Cardiac fibroblast (primary cell): ENCODE data around the gene NAV2.

ENCODE experiments used
- DNase-seq, 2 donors: peaks; one replicate each; pipeline versions ENCODE4 v3.0.0 to v3.0.0-alpha.2; 2010; ENCODE audit warnings: low read depth in 2 of 2
- H3K4me3 ChIP-seq, 2 donors: replicated peaks in 1 of 2; 1 replicate in 1 of 2; 2 replicates in 1 of 2; pipeline ENCODE4 v1.5.1; 2011; ENCODE audit warnings: low read depth in 2 of 2, low read length in 2 of 2, mild to moderate bottlenecking in 2 of 2, moderate library complexity in 1 of 2
- CTCF ChIP-seq: IDR thresholded peaks from one replicate; pipeline ENCODE4 v1.5.1; 2011; ENCODE audit warnings: low read depth, mild to moderate bottlenecking, low read length, inconsistent platforms

Gene NAV2

GRCh38 chr11:19980957-19981669 is 268.5 kb downstream of the NAV2 start:
- H3K4me3 ChIP-seq = no peak overlapping the region
- TF ChIP-seq CTCF = no peak
- DNase-seq = peak; percentile 78 to 83

GRCh38 chr11:19982774-19983495 is 270.3 kb downstream of the NAV2 start:
- DNase-seq = peak in 1 of 2 donors; percentile 63
- no peak for TF ChIP-seq CTCF
- no peak overlapping the region for H3K4me3 ChIP-seq

GRCh38 chr11:19984048-19984742 is 271.6 kb downstream of the NAV2 start:
- DNase-seq = no peak
- TF ChIP-seq CTCF = no peak
- no peak overlapping the region for H3K4me3 ChIP-seq

- no peak for TF ChIP-seq CTCF
- no peak overlapping the region for H3K4me3 ChIP-seq
- no peak for DNase-seq
Measured at GRCh38 chr11:19985111-19985510, 272.5 kb downstream of the NAV2 start.

GRCh38 chr11:19987331-19987801 is 274.7 kb downstream of the NAV2 start:
- peak in 1 of 2 donors; percentile 36 for DNase-seq
- no peak overlapping the region for H3K4me3 ChIP-seq
- TF ChIP-seq CTCF = no peak

GRCh38 chr11:19988598-19988997 is 276.0 kb downstream of the NAV2 start:
- no peak for TF ChIP-seq CTCF
- peak; percentile 88 to 91 for DNase-seq
- no peak overlapping the region for H3K4me3 ChIP-seq
